ENCODE results near the gene TTC9C.
"Not testable (repeated sequence)": the region's sequence is repeated elsewhere in the genome, so short reads cannot be mapped to it uniquely, and the experiment has no call there.

Gene TTC9C

GRCh38 chr11:62689421-62690183, 38.7 kb upstream of the TTC9C start, which contains the start of gene LRRN4CL:
Gene LRRN4CL, minus strand, starts transcription at chr11:62689530. Its CDS starts 1,022 bp downstream, at chr11:62688508.
- Histone ChIP-seq H3K36me3 (ENCODE audit: control insufficient read depth, low read length) (peaks cover 24% of the 10 kb centered on the region), H3K4me3 (ENCODE audit: low read length) (no peak within 1 kb of the TSS), H3K4me2 (ENCODE audit: low read length) (no peak within 1 kb of the TSS)

DNA sequence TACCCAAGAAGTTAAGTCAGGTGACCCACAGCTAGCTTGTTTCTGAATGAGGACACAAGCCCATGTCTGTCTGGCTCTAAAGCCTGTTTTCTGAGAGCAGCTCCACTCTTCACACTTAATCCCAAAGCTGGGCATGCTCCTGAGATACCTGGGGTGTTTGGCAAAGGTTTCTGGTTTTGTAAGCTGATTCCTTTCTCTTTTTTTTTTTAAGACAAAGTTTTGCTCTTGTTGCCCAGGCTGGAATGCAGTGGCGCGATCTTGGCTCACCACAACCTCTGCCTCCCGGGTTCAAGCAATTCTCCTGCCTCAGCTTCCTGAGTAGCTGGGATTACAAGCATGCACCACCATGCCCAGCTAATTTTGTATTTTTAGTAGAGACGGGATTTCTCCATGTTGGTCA, 34.7 kb upstream of the TTC9C start:
- H3K9me3 ChIP-seq (ENCODE audit: control insufficient read depth, insufficient read depth, low read length); H3F3A ChIP-seq (ENCODE audit: control insufficient read depth, insufficient read depth); H3K27ac ChIP-seq (ENCODE audit: low read depth, low read length); H3K27me3 ChIP-seq (ENCODE audit: control insufficient read depth, low read length); H3K4me1 ChIP-seq (ENCODE audit: control insufficient read depth, low read length); H3K9me2 ChIP-seq (replicated peaks; ENCODE audit: control insufficient read depth, low read length); H3K4me2 ChIP-seq (ENCODE audit: low read length); H4K20me1 ChIP-seq (ENCODE audit: control insufficient read depth, insufficient read depth, low read depth, low read length); H3K79me2 ChIP-seq (ENCODE audit: control insufficient read depth, low read length); H3K4me3 ChIP-seq (ENCODE audit: low read length): not testable (repeated sequence)
- H3K36me3 ChIP-seq (ENCODE audit: control insufficient read depth, low read length): peaks cover 27% of the 10 kb centered on the region

More at GRCh38 chr11:62689421-62690183, 38.7 kb upstream of the TTC9C start, which contains the start of gene LRRN4CL:
- Histone ChIP-seq H3K9me2 (replicated peaks; ENCODE audit: control insufficient read depth, low read length) (no peaks in the 10 kb centered on the region), H3F3A (ENCODE audit: control insufficient read depth, insufficient read depth) (peaks cover 3% of the 10 kb centered on the region; the same call in 1 of the 2 replicates), H3K27me3 (ENCODE audit: control insufficient read depth, low read length) (no peaks in the 10 kb centered on the region), H3K79me2 (ENCODE audit: control insufficient read depth, low read length) (no peaks in the 10 kb centered on the region), H3K27ac (ENCODE audit: low read depth, low read length) (no peak within 1 kb of the TSS), H4K20me1 (ENCODE audit: control insufficient read depth, insufficient read depth, low read depth, low read length) (no peaks in the 10 kb centered on the region), H3K9me3 (ENCODE audit: control insufficient read depth, insufficient read depth, low read length) (no peaks in the 10 kb centered on the region), H3K4me1 (ENCODE audit: control insufficient read depth, low read length) (no peaks in the 10 kb centered on the region)
- TF ChIP-seq, protein P1, sequence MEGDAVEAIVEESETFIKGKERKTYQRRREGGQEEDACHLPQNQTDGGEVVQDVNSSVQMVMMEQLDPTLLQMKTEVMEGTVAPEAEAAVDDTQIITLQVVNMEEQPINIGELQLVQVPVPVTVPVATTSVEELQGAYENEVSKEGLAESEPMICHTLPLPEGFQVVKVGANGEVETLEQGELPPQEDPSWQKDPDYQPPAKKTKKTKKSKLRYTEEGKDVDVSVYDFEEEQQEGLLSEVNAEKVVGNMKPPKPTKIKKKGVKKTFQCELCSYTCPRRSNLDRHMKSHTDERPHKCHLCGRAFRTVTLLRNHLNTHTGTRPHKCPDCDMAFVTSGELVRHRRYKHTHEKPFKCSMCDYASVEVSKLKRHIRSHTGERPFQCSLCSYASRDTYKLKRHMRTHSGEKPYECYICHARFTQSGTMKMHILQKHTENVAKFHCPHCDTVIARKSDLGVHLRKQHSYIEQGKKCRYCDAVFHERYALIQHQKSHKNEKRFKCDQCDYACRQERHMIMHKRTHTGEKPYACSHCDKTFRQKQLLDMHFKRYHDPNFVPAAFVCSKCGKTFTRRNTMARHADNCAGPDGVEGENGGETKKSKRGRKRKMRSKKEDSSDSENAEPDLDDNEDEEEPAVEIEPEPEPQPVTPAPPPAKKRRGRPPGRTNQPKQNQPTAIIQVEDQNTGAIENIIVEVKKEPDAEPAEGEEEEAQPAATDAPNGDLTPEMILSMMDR (IDR thresholded peaks at IDR 0.05; ENCODE audit: low read depth, low read length, poor library complexity, severe bottlenecking): no peak
- TF ChIP-seq EZH2phosphoT487 (IDR thresholded peaks at IDR 0.05; ENCODE audit: borderline replicate concordance, low read length): no peak

- 0 out of 2 replicates have a peak, but pooled peaks cover 4% of the 10 kb centered on the region for H3F3A ChIP-seq (ENCODE audit: control insufficient read depth, insufficient read depth)
- no peaks in the 10 kb centered on the region for H3K79me2 ChIP-seq (ENCODE audit: control insufficient read depth, low read length)
- H3K4me3 ChIP-seq (ENCODE audit: low read length): no peak overlapping the region
- H3K9me2 ChIP-seq (replicated peaks; ENCODE audit: control insufficient read depth, low read length): no peaks in the 10 kb centered on the region
- H3K27me3 ChIP-seq (ENCODE audit: control insufficient read depth, low read length): no peaks in the 10 kb centered on the region
- no peak for TF ChIP-seq EZH2phosphoT487 (IDR thresholded peaks at IDR 0.05; ENCODE audit: borderline replicate concordance, low read length)
- TF ChIP-seq, protein P1 (IDR thresholded peaks at IDR 0.05; ENCODE audit: low read depth, low read length, poor library complexity, severe bottlenecking): peak; percentile 93
- no peaks in the 10 kb centered on the region for H4K20me1 ChIP-seq (ENCODE audit: control insufficient read depth, insufficient read depth, low read depth, low read length)
- no peaks in the 10 kb centered on the region for H3K4me1 ChIP-seq (ENCODE audit: control insufficient read depth, low read length)
- H3K36me3 ChIP-seq (ENCODE audit: control insufficient read depth, low read length): peaks cover 27% of the 10 kb centered on the region
- H3K4me2 ChIP-seq (ENCODE audit: low read length): no peak overlapping the region
- H3K27ac ChIP-seq (ENCODE audit: low read depth, low read length): no peak overlapping the region
- H3K9me3 ChIP-seq (ENCODE audit: control insufficient read depth, insufficient read depth, low read length): no peaks in the 10 kb centered on the region
These were observed 33.7 kb upstream of the TTC9C start for GRCh38 chr11:62694455-62695167.

GRCh38 chr11:62702246-62702645, 26.0 kb upstream of the TTC9C start:
- no peaks in the 10 kb centered on the region for H4K20me1 ChIP-seq (ENCODE audit: control insufficient read depth, insufficient read depth, low read depth, low read length)
- H3K9me2 ChIP-seq (replicated peaks; ENCODE audit: control insufficient read depth, low read length): no peaks in the 10 kb centered on the region
- H3K4me2 ChIP-seq (ENCODE audit: low read length): no peak overlapping the region
- H3K36me3 ChIP-seq (ENCODE audit: control insufficient read depth, low read length): peaks cover 28% of the 10 kb centered on the region
- H3F3A ChIP-seq (ENCODE audit: control insufficient read depth, insufficient read depth): peaks cover 7% of the 10 kb centered on the region; the same call in 1 of the 2 replicates
- peaks cover 19% of the 10 kb centered on the region for H3K4me1 ChIP-seq (ENCODE audit: control insufficient read depth, low read length)
- TF ChIP-seq, protein P1 (IDR thresholded peaks at IDR 0.05; ENCODE audit: low read depth, low read length, poor library complexity, severe bottlenecking): no peak
- no peak for TF ChIP-seq EZH2phosphoT487 (IDR thresholded peaks at IDR 0.05; ENCODE audit: borderline replicate concordance, low read length)
- no peaks in the 10 kb centered on the region for H3K27me3 ChIP-seq (ENCODE audit: control insufficient read depth, low read length)
- H3K9me3 ChIP-seq (ENCODE audit: control insufficient read depth, insufficient read depth, low read length): no peaks in the 10 kb centered on the region
- H3K79me2 ChIP-seq (ENCODE audit: control insufficient read depth, low read length): peaks cover 9% of the 10 kb centered on the region
- no peak overlapping the region for H3K4me3 ChIP-seq (ENCODE audit: low read length)
- H3K27ac ChIP-seq (ENCODE audit: low read depth, low read length): no peak overlapping the region

- not testable (repeated sequence) for H3K9me2 ChIP-seq (replicated peaks; ENCODE audit: control insufficient read depth, low read length); H4K20me1 ChIP-seq (ENCODE audit: control insufficient read depth, insufficient read depth, low read depth, low read length); H3K4me3 ChIP-seq (ENCODE audit: low read length); H3F3A ChIP-seq (ENCODE audit: control insufficient read depth, insufficient read depth); H3K9me3 ChIP-seq (ENCODE audit: control insufficient read depth, insufficient read depth, low read length); H3K27ac ChIP-seq (ENCODE audit: low read depth, low read length); H3K4me2 ChIP-seq (ENCODE audit: low read length); H3K27me3 ChIP-seq (ENCODE audit: control insufficient read depth, low read length)
- H3K4me1 ChIP-seq (ENCODE audit: control insufficient read depth, low read length): peaks cover 36% of the 10 kb centered on the region
- H3K36me3 ChIP-seq (ENCODE audit: control insufficient read depth, low read length): peaks cover 35% of the 10 kb centered on the region
- H3K79me2 ChIP-seq (ENCODE audit: control insufficient read depth, low read length): peaks cover 18% of the 10 kb centered on the region
These were observed 24.4 kb upstream of the TTC9C start for GRCh38 chr11:62703921-62704320.
